ENCODE measurements around the gene C1orf53. TPM values are rescaled to one million over a fixed set of nuclear protein-coding genes. Genes with fewer than 3 reads are reported as not detected.

Gene C1orf53
- total RNA-seq, 4 donors from 2014 or later = 0.83 to 5.4 TPM; not detected in 2

DNA sequence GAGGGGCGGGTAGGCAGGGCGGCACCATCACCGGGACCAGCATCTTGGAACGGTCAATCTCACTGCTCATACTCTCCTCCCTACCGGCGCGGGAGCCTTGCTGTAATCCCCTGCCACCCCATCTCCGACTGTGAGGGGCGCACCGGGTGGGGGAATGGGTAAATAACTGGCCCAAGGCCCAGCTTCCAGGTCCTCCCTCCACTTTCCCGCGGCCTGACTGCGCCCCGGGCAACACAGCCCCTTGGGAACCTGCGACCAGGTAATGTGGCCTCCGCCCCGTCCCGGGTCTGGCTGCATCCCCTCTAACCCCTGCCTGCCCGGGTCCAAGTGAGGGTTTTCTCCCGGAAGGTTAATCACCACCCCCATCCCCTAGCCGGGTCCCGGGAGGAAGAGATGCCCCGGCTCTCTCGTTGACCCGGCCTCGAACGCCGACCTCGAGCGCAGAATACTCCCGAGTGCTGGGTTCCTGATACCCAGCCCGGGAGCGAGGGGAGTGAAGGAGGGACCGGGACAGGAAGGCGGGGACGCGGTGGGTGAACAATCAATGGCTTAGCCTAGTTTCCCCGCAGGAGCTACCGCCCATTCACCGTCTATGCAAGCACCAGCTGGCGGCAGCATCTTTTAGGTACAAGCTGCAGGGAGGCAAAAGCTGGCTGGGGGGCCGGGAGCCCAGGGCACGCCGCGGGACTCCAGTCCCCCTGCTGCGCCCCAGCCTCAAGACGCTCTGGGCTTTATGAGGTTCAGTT lies 8.9 kb downstream of the C1orf53 start:
- intact Hi-C loops (cut with DNase I) = no loop called here
- Histone ChIP-seq H3K4me1 (peaks cover 42 to 66% (median 52%) of the 10 kb centered on the region in 4 donors), H3K27ac (replicated peaks in 1 of 4) (no peak overlapping the region), H3K9me3 (no peaks in the 10 kb centered on the region), H3K4me3 (peak overlapping the region in 3 of 4 donors; percentile 20 to 35 (median 28)), H3K36me3 (no peaks in the 10 kb centered on the region), H3K27me3 (peaks cover 0 to 100% (median 90%) of the 10 kb centered on the region in 4 donors)
- DNase-seq (ENCODE audit: extremely low spot score) = no peak
- TF ChIP-seq, protein P1, sequence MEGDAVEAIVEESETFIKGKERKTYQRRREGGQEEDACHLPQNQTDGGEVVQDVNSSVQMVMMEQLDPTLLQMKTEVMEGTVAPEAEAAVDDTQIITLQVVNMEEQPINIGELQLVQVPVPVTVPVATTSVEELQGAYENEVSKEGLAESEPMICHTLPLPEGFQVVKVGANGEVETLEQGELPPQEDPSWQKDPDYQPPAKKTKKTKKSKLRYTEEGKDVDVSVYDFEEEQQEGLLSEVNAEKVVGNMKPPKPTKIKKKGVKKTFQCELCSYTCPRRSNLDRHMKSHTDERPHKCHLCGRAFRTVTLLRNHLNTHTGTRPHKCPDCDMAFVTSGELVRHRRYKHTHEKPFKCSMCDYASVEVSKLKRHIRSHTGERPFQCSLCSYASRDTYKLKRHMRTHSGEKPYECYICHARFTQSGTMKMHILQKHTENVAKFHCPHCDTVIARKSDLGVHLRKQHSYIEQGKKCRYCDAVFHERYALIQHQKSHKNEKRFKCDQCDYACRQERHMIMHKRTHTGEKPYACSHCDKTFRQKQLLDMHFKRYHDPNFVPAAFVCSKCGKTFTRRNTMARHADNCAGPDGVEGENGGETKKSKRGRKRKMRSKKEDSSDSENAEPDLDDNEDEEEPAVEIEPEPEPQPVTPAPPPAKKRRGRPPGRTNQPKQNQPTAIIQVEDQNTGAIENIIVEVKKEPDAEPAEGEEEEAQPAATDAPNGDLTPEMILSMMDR (IDR thresholded peaks at IDR 0.05) = no peak
- TF ChIP-seq EP300 (IDR thresholded peaks at IDR 0.05) = no peak
- no peak for TF ChIP-seq POLR2AphosphoS5 (IDR thresholded peaks at IDR 0.05)
- no peak for TF ChIP-seq POLR2A (IDR thresholded peaks at IDR 0.05; ENCODE audit: low read depth)
- 2% methylated on average over 44 of the region's 47 CpGs for WGBS

DNA sequence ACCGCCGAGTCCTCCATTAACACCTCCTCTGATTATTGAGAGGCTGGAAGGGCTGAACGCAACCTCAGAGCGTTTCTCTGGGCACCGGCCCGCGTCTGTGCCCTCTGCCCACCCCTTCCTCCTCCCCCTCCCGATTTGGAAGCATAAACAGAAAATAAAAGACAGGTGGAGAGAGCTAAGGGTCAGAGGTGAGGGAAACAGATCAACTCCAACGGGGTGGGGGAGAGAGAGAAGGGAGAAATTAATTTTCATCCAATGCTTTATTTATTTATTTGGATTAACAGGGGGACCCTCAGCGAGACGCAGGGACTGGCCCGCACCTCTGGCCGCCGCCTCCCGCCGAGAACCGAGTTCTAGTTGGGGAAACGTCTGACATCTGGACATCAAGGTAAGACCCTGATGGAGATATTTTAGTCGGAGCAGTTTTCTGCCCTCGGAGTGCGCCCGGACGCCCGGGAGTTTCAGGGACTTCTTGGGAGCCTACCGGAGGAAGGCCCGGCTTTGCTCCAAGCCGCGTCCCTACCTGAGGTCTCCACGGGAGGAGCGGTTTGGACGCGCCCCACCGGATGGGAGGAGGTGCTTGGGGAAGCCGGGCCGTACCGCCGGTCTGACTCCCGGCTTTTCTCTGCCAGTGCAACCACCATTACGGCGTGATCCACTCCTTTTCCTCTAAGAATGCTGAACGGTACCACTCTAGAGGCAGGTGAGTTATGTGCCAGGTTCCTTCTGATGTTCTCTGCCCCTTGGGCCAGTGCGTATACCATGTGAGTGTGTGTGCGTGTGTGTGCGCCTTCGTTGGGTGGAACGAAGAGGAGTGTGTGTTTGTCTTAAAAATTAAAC lies 9.6 kb downstream of the C1orf53 start:
- H3K9me3 ChIP-seq = no peaks in the 10 kb centered on the region
- DNase-seq (ENCODE audit: extremely low spot score) = no peak
- TF ChIP-seq, protein P1 (IDR thresholded peaks at IDR 0.05) = no peak
- TF ChIP-seq EP300 (IDR thresholded peaks at IDR 0.05) (no peak), POLR2AphosphoS5 (IDR thresholded peaks at IDR 0.05) (no peak), POLR2A (IDR thresholded peaks at IDR 0.05; ENCODE audit: low read depth) (no peak)
- H3K36me3 ChIP-seq = no peaks in the 10 kb centered on the region
- H3K27me3 ChIP-seq = peaks cover 0 to 100% (median 95%) of the 10 kb centered on the region in 4 donors
- H3K4me3 ChIP-seq = peak overlapping the region in 3 of 4 donors; percentile 9 to 35 (median 20)
- intact Hi-C loops (cut with DNase I) = no loop called here
- H3K27ac ChIP-seq (replicated peaks in 1 of 4) = no peak overlapping the region
- H3K4me1 ChIP-seq = peaks cover 50 to 74% (median 60%) of the 10 kb centered on the region in 4 donors
- 3% methylated on average over 41 of the region's 46 CpGs for WGBS

DNA sequence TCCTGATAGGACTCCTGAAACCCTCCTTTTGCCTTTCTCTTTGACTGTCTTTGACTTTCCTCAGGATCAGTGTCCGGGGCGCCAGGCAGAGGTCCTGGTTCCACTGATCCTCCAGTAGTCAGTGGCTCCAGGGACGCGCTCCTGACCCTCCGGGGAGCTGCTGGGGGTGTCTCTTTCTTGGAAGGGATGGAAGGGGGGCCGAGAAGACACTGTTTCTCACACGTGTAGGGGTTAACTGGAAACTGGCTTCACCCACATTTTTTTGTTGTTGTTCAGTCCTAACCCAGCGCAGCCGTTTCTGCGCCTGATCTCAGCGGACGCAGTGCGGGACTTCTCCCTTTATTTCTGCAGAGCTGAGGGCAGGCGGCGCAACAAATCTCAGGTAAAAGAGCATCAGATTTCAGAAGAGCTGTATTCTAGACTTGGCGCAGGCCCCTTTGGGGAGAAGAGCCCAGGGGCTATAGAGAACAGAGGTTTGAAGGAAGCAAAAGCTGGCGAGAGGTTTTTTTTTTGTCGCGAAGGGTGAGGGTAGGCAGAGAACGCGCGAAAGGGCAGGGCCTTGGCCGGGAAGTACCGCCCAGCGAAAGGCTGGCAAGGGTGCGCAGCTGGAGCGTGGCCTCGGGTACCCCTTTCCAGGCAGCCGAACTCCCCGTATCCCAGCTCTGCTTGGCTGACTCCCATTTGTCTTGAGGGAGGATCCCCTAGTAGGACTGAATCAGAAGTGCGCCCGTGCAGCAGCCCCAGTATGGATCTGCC lies 10.5 kb downstream of the C1orf53 start:
- peak overlapping the region in 2 of 4 donors; percentile 1 to 9 for H3K4me3 ChIP-seq
- no peak for DNase-seq (ENCODE audit: extremely low spot score)
- no peaks in the 10 kb centered on the region for H3K36me3 ChIP-seq
- 4% methylated on average over 31 of the region's 32 CpGs for WGBS
- H3K27me3 ChIP-seq = peaks cover 0 to 100% (median 98%) of the 10 kb centered on the region in 4 donors
- H3K4me1 ChIP-seq = peaks cover 59 to 83% (median 68%) of the 10 kb centered on the region in 4 donors
- H3K9me3 ChIP-seq = no peaks in the 10 kb centered on the region
- intact Hi-C loops (cut with DNase I) = no loop called here
- TF ChIP-seq POLR2AphosphoS5 (IDR thresholded peaks at IDR 0.05) (no peak), EP300 (IDR thresholded peaks at IDR 0.05) (no peak), POLR2A (IDR thresholded peaks at IDR 0.05; ENCODE audit: low read depth) (no peak)
- TF ChIP-seq, protein P1 (IDR thresholded peaks at IDR 0.05) = no peak
- H3K27ac ChIP-seq (replicated peaks in 1 of 4) = no peak overlapping the region

DNA sequence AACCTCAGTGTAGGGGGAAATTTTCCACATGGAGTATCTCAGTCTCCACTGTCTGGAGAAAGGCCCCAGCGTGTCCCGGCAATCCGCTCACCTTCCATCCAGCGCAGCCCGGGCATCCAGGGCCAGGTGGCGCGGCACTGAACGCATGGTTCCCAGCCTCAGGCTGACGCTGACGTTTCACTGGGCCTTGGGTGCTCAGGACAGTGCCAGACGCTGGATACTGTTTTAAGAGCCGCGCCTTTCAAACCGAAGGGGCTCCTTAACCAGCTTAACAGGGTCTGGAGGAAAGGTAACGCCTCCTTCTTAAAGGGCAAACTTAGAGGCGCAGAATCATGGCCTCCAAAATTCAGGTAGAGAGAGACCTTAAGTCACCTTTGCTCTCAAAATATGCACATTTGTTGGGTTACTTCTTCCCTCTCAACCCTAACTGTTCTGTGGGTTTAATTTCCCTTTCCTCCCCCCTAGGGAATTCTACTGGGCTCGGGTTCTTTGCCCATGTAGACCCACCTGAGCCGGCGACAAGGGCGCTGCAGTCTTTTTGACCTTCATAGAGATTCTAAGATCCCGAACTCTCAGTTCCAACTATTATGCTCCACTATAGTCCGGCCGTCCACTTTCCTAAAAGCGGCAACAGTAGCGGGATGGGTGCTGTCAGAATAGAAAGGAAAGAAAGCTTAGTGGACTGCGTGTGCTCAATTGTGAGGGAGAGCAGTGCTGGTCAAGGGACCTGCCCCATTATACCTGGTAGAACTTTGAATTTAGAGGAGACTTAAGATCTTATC lies 11.3 kb downstream of the C1orf53 start:
- no peak for DNase-seq (ENCODE audit: extremely low spot score)
- no peak overlapping the region for H3K27ac ChIP-seq (replicated peaks in 1 of 4)
- no peak overlapping the region for H3K4me3 ChIP-seq
- WGBS = 19% methylated on average over 26 of the region's 26 CpGs
- H3K4me1 ChIP-seq = peaks cover 63 to 89% (median 76%) of the 10 kb centered on the region in 4 donors
- TF ChIP-seq, protein P1 (IDR thresholded peaks at IDR 0.05) = no peak
- TF ChIP-seq EP300 (IDR thresholded peaks at IDR 0.05) (no peak), POLR2AphosphoS5 (IDR thresholded peaks at IDR 0.05) (no peak), POLR2A (IDR thresholded peaks at IDR 0.05; ENCODE audit: low read depth) (no peak)
- H3K9me3 ChIP-seq = no peaks in the 10 kb centered on the region
- peaks cover 0 to 100% (median 98%) of the 10 kb centered on the region in 4 donors for H3K27me3 ChIP-seq
- intact Hi-C loops (cut with DNase I) = no loop called here
- H3K36me3 ChIP-seq = no peaks in the 10 kb centered on the region
